GM21737 (cell line): Measurements from ENCODE around the gene SESTD1.
"Not testable (repeated sequence)": the region's sequence is repeated elsewhere in the genome, so short reads cannot be mapped to it uniquely, and the experiment has no call there.

ENCODE experiments used
- ATAC-seq: cut with Tn5 transposase; IDR thresholded peaks from one replicate; pipeline ENCODE4 v1.9.1; 2021; ENCODE audit warnings: mild to moderate bottlenecking, moderate library complexity; ENCODE audit not compliant: unreplicated experiment

The SESTD1 gene

DNA sequence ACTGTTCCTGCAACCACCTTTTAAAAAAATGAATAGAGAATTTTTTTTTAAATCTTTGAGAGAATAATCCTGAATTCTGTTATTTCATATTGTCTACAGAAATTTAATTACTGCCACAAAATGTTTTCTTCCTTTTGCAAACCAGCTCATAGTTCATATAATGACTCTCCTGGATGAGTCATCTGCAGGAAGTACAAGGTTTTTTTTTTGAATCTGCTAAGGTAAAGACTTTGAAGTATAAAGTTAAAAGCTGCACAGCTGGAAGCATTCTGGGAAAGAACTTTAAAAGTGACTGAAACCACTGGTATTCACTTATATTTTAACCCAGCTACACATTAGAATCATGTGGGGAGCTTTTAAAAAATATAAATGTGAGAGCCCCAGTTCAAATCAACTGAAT is 25.4 kb downstream of the SESTD1 start:
- ATAC-seq = peak; percentile 66

- ATAC-seq = no peak
These were observed 26.6 kb downstream of the SESTD1 start for GRCh38 chr2:179238027-179238426.

GRCh38 chr2:179237209-179237946 is 27.3 kb downstream of the SESTD1 start:
- ATAC-seq = no peak

DNA sequence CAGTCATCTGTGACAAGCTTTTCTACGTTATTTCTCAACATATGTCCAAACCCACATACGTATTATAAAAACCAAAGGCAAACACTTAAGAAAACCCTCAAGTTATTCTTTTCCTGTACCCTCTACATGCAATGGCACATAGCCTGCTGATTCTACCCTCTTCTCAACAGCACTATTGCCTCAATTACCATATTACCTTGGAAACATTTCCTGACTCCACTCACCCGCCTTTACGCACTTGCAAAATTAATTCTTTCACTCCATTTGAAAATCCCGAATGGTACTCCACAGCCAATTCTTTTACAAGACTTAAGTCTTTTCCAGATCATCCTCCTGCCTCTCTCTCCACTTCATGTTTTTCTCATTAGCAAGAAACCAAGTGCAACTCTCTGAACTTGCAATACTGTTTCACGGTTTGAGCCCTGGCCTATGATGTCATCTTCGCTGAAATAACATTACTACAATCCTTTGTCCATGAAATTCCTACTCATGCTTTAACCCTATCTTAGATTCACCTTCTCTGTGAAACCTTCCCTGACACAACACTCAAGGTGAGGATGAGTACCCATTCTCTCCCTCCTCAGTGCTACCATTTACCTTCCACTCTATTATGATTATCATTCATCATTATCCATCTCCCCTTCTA is 29.0 kb downstream of the SESTD1 start:
- no peak for ATAC-seq

DNA sequence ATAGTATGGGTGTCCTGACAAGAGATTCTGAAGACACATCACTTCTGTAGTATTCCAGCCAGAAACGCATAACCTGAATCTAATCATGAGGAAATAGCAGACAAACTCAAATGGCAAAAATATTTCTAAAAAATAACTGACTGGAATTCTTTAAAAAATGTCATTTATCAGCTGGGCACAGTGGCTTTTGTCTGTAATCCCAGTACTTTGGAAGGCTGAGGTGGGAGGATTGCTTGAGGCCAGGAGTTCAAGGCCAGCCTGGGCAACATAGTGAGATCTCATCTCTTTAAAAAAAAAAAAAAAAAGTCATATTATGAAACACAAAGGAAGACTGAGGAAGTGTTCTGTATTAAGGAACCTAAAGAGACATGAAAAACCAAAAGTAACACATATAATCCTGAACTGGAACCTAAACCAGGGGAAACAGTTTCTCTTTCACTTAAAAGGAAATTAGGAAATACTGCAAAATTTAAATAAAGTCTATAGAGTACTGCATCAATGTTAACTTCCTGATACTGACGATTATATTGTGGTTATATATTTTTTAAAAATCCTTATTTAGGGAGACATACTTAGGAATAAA is 29.9 kb downstream of the SESTD1 start:
- ATAC-seq = no peak

DNA sequence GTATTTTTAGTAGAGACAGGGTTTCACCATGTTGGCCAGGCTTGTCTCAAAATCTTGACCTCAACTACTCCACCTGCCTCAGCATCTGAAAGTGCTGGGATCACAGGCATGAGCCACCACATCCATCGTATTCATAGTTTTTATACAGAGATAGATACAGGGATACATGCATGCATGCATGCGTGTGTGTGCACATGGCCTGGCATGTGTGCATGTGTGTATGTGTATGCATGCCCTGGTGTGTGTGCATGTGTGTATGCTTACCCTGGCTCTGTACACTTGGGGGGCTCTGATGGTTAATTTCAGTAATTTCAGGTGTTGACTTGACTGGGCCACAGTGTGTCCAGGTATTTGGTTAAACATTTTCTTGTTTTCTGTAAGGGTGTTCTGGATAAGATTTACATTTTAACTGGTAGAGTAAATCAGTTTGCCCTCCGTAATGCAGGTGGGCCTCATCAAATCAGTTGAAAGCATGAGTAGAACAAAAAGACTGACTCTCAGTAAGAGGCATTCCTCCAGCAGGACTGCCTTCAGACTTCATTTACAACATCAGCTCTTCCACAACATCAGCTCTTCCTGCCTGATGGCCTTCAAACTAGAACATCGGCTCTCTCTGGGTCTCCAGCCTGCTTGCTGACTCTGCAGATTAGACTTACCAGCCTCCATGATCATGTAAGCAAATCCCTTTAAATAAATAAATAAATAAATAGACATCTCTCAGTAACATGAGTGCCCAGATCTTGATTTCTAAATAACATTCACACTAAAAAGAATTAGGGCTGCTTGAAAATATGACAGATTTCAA is 30.8 kb downstream of the SESTD1 start:
- no peak for ATAC-seq

DNA sequence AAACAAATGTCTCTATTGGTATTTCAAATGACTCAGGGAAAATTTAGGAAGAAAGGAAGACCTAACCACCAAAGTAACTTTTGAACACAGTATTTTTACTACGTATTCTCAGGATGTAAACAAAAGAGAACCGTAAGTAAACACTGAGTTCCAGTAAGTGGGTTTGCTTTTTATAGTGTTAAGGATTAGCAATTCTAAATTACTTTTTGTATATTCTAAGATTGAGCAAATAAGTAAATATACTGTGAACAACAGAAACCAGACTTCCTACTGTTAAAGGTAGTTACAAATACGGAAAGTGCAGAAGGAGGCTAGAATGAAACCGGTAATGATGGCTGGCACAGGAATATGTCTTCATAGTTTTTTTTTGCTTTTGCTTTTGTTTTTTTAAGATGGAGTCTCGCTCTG is 31.5 kb downstream of the SESTD1 start:
- ATAC-seq = no peak

DNA sequence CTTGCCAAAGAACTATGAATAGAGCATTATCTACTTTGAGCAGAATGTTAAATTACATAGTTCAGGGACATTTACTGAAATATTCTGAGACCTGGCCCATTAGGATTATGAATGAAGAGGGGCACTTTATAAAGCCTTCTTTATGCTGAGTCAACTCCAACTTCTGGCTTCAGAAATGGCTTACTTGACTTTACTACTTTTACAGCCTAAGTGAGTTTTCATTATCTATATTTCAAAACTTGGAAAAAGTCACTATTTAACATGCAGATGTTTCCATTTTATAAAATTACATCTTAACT is 37.7 kb downstream of the SESTD1 start:
- no peak for ATAC-seq

GRCh38 chr2:179226203-179226960 is 38.2 kb downstream of the SESTD1 start:
- ATAC-seq = no peak

GRCh38 chr2:179224361-179224760 is 40.3 kb downstream of the SESTD1 start:
- no peak for ATAC-seq

- no peak for ATAC-seq
These were observed 42.6 kb downstream of the SESTD1 start for GRCh38 chr2:179222076-179222475.

DNA sequence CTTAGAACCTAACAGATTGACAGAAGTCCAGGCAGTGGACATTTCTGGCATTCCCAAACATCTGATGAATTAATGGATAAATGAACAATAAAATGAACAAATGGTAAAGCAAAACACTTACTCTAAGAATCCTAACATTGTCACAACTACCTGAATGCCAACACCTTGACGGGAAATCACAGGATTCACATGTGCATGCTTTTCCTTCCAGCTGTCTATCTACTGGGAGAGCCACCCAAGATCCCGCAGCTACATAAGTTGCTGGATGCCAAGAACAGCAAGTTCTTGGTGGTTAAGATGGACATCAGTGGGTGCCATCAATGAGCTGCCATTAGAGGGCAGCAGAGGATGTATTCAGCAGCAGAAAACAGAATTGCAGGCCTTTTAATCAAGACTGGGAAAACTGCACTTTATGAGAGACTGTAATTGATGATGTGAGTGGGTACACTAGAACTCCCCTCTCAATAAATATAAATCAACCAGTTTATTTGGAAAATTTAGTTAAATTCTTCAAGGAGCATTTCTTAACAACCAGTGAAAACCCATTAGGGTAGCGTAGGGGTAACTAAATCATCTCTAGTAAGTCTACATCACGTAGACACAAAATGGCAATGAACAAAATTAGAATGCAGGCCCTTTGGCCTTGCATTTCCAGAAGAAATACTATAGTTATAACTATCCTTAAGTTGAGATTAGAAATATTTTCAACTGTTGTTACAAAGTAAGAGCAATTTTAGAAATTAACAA is 45.6 kb downstream of the SESTD1 start:
- ATAC-seq = peak; percentile 76

- not testable (repeated sequence) for ATAC-seq
These were observed 50.0 kb downstream of the SESTD1 start for GRCh38 chr2:179214671-179215070.

- ATAC-seq = no peak
These were observed 53.3 kb downstream of the SESTD1 start for GRCh38 chr2:179211355-179211754.

DNA sequence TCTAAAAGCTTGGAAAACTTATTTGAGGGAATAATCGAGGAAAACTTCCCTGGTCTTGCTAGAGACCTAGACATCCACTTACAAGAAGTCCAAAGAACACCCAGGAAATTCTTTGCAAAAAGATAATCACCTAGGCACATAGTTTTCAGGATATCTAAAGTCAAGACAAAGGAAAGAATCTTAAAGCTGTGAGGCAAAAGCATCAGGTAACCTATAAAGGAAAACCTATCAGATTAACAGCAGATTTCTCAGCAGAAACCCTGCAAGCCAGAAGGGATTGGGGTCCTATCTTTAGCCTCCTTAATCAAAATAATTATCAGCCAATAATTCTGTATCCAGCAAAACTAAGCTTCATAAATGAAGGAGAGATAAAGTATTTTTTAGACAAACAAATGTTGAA is 56.4 kb downstream of the SESTD1 start:
- ATAC-seq = not testable (repeated sequence)

GRCh38 chr2:179207047-179207446 is 57.6 kb downstream of the SESTD1 start:
- no peak for ATAC-seq

- no peak for ATAC-seq
These were observed 62.8 kb downstream of the SESTD1 start for GRCh38 chr2:179201869-179202268.

GRCh38 chr2:179195926-179196590 is 68.6 kb downstream of the SESTD1 start:
- not testable (repeated sequence) for ATAC-seq

DNA sequence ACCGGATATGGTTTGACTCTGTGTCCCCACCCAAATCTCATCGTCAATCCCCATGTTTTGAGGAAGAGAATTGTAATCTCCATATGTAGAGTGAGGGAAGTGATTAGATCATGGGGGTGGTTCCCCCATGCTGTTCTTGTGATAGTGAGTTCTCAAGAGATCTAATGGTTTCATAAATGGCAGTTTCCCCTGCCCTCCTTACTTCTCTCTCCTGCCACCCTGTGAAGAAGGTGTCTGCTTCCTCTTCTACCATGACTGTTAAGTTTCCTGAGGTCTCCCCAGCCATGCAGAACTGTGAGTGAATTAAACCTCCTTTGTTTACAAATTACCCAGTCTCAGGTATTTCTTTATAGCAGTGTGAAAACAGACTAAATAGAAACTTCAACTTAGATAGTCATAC is 69.5 kb downstream of the SESTD1 start:
- ATAC-seq = no peak
